Activated naive CD4-positive, alpha-beta T cell treated with anti-CD3 and anti-CD28 coated beads, Interleukin-2, amount 50 U/mL, for 16 hours (primary cell): Measurements from ENCODE around the gene DLG2.

ENCODE experiments used
- DNase-seq: peaks from one replicate; pipeline ENCODE4 v3.0.0-alpha.2; 2020

Gene DLG2

DNA sequence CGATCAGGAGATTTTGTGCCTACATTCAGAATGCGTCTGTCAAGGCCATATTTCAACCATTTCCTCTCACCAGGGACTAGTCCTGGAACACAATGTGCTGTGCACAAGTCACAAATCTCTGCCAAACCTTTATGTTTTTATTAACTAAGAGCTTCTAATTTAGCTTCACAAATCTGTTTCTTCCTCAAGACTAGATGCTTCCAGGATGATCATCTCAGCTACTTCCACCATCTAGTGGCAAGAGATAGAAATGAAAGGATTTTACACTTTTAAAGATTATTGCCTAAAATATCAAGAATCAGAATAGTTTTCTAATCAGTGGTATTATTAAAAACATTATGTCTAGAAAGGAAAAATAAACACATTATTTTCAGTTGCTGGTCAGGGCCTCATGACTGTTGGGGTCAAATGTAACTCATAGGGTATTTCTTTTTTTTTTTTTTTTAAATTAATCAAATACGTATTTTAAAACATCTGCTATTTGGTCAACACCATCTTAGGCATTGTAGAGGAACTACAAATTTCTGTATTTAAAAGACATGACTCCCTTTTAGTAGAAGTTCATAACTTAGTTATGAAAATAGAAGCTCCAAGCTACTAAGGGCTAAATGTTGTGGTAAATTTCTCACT is 1102.6 kb downstream of the DLG2 start:
- no peak for DNase-seq

DNA sequence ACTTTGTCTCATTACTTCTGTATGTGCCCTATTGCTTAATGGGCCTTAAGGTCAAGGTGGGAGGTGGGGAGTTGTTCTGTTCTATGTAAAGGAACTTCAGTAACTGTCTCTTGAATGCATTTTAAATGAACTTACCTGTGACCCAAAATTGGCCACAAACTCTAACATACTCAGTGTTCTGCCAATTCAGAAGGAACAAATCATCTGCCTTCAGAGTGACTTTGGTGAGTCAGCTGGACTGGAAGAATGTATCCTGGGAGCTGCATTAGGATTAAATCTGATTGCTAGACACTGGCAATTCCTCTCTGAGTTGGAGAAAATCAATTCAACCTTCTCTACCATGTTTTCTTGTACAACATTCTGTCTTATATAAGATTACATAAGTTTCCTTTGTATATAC is 1104.8 kb downstream of the DLG2 start:
- no peak for DNase-seq

DNA sequence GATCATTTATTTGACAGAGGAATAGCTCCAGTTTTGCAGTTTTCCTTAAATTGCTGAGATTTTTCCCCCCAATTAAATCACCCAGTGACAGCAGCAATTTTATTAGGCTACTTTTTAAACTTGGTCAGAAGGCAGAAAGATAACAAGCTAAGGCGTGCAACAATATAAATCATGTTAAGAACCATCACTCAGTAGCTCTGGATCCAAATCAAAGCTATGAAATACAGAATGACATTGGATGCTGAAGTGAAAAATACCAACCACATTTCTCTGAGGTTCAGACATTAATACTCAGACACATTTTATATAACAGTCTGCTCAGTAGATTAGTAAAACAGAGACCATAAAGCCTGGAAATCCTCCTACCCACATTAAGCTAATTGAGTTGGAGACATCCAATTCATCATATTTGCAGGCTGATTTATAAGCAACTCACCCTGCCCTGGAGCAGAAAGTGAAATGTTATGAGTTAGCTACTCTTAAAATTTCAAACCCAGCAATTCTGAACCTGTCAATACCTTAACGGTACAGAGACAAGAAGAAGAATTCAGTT is 1108.4 kb downstream of the DLG2 start:
- no peak for DNase-seq

DNA sequence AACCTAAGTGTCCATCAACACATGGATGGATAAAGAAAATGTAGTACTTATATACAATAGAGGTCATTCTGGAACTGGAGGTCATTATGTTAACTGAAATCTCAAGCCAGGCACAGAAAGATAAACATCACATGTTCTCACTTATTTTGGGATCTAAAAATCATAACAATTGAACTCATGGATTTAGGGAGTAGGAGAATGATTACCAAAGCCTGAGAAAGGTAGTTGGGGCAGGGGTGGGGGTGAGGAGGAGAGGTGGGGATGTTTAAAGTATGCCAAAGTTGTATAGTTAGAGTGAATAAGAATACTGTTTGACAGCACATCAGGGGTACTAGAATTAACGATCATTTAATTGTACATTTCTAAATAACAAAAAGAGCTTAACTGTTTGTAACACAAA is 1112.7 kb downstream of the DLG2 start:
- no peak for DNase-seq

DNA sequence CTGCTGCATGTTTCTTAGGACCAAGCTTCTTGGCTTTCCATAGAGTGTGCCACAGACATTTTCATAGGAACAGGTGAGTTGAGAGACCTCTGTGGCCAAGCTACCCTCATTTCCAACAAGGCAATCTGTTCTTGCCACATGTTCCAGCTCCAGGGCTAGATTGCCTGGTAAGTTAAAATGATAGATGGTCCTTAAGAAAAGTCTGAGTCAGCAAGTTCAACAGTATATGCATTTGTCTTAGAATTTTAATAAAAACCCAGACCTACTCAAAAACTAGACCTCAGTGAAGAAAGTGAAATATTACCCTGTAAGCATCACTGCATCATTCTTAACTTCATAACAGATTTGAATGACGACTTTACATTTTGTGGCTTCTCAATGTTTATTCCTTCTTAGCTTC is 1123.6 kb downstream of the DLG2 start:
- DNase-seq, result no peak

DNA sequence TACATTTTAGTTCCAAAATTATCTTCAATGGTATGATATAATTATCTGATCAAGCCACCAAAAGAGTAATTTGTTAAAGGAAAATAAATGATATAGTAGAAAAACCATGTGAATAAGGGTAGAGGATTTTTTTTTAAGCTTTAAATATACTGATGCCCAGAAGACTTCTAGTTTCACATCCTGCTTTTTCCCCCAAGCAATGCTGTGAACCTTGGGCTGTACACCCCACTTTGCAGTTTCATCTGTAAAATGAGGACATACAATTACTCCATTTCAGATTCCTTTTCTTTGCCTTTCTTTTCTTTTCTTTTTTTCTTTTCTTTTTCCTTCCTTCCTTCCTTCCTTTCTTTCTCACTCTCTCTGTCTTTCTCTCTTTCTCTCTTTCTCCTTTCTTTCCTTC is 1125.4 kb downstream of the DLG2 start:
- DNase-seq, result no peak

DNA sequence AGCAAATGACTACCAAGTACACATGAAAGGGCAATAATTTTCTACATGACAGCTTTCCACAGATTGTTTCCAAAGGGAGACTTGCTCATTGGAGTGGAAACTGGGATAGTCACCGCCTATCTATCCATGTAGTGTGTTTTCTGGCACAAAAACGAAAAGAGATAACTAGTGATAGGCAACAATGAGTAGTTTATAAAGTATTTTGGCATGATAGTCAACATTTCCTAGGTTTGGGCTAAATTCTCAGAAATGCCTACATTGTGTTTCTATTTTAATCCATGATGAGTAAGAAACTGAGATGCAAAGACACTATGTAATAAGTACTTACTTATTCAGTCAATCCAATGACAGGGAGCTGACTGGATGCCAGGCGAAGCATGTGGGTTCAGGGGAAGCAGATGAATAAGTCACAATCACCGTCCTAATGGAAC is 1129.1 kb downstream of the DLG2 start:
- DNase-seq, result no peak

DNA sequence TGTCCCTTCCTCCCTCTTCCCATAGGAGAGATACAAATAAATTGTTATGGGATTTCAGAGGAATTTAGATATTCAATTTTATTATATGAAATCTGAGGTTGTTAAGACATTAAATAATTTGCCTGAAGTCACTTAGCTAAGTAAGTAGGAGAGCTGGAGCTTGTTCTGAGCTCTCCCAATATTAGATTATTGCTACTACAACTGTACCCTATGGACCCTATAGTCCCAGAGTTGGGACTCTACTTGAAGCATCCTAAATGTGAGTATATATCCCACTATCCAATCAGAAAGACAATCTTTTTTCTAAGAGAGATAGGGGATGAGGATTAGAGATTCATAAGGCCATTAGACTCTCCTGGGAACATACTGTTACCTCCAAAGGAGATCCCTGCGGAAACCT is 1130.0 kb downstream of the DLG2 start:
- no peak for DNase-seq

DNA sequence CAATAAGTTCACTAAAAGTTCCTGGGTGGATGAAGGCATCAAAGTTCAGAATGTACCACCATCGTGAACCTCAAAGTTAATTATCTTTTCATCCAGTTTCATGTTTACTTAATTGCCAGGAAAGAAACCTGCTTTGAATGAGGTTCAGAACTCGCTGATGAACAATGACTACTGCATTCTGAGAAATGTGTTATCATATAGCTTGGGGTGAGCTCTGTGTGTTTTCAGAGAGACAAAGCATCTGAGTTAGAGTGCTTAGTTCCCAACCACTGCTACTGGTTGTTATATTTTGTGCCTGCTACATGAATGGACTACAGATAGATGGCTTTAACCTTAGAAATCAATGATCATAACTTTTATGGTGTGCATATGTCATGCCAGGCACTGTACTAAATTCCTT is 1131.0 kb downstream of the DLG2 start:
- no peak for DNase-seq

DNA sequence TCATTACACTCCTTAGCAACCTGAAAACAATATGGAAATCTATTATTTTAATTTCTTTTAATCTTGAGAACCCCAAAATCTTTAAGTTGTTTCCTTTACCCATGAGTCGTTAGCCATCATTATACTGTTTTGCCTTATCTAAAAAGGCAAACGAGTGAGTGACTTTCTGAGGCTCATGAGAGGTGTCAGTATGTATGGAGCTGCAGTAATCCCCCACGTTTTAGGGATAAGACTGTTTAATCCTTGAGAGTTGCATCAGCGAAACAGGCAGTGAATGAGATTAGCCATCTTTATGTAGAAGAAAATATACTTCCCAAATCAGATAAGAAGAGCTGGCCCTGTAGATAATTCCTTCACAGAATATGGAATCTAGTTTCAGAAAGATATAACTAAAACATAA is 1147.0 kb downstream of the DLG2 start:
- DNase-seq, result no peak

DNA sequence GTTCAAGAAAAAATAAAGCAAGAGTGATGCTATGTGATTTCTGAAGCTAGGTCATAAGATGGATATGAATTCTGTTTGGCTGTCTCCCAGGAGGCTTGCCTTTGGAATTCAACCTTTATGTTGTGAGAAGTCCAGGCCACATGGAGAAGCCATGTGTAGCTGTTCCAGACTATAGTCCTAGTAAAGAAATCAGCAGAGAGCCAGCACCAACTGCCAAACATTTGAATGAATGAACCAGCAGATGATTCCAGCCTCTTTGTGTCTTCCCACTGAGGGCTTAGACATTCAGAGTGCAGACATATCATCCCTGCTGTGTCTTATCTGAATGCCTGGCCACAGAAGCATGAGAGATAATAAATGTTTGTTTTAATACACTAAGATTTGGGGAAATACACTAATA is 1150.6 kb downstream of the DLG2 start:
- no peak for DNase-seq

DNA sequence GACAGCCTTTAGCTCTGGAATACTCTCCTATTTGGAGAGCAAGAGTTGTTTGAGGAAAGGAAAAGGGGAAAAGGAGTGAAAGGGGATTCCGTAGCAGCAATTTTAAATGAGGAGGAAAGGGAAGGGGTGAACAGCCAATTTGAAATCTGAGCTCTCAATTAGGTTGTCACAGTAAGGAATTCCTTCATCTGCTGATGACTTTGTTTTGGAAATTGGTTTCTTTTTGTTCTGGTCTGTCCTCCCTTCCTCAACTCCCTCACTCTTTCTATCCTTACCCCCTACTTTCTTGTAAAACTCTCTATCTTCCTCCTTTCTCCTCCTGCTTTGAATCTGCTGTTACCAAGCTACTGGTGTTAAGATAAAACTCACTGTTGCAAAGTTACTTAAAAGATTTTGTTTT is 1155.6 kb downstream of the DLG2 start:
- DNase-seq, result no peak

DNA sequence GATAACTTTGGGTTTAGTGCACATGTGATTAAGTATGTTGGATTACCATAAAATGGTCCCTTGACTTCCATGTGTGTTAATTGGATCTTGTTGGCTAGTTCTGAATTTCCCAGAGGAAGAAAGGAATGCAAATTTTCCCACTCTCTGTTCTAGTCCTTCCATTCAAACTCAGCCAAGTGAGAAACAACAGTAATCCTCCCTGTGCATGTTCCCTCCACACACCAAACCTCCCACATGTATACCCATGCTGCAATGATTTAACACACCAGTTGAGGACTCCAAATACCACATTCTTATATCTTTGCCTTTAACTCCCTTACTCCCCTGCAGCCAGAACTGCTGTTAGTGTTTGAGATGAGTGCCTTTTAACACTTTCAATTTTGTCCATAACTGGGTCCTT is 1158.9 kb downstream of the DLG2 start:
- DNase-seq, result no peak

DNA sequence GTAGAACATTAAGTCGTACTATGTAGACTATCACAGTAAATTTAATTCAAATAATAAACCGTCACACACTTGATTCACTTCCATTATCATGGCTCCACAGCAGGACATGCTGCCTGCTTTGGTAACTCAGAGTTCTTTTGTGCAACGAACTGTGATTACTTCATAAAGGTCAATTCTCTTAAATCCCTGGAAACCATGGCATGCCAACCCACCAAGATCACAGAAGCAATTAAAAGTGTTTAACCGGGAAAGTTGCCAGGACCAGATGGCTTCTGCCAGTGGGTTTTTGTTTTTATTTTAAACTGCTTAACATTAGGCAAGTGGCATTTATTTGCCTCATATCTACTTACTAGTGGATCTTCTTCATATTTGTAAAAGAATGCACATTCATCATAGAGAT is 1162.1 kb downstream of the DLG2 start:
- no peak for DNase-seq

DNA sequence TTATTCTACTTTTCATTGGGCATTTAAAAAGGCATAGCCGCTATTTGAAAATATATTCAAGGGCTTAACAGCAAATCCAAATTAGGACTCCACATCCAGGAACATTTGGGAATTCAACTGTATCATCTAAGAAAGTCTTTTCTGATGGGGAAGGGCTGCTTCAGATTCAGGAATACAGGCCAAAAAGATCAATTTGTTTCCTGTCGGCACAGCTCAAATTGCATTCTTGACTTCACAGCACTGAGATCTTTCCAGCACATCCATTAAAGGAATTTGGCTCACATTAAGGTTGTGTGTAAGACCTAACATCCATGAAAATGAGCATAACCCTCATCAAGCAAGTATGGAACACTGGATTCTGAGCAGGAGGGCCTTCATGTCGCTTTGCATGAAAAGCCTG is 1171.5 kb downstream of the DLG2 start:
- DNase-seq, result no peak

DNA sequence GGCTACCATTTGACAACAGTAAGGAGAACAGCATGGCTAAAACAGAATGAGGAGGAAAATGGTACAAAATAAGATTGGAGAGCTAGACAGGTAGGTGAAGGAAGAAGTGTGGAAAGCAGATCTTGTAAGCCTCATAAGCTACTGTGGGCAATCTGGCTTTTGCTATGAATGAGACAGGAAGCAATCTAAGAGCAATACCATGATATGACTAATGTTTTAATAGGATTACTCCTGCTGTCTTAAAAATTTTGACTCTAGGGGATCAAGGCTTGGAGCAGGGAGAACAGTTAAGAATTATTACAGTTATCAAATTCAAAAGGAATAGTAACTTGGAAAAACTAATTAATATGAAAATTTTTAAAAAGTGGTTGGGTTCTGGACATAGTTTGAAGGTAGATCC is 1174.9 kb downstream of the DLG2 start:
- DNase-seq, result no peak

DNA sequence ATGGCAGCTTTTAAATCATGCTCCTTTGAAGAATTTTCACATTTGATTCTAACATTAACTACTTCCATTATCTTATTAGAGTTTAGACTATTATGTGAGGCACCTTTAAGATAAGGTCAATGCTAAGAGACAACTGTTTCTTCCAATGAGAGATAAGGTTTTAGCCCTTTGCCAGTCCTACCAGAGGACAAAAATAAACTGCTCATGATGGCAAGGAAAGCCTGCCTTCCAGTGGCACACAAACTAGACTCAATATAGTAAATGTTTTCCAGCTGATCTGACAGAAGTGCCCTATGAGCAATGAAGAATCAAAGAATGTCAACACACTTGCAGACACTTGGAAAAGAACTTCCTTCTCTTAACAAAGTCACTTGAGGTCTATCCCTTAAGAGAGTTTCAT is 1188.6 kb downstream of the DLG2 start:
- DNase-seq, result no peak

DNA sequence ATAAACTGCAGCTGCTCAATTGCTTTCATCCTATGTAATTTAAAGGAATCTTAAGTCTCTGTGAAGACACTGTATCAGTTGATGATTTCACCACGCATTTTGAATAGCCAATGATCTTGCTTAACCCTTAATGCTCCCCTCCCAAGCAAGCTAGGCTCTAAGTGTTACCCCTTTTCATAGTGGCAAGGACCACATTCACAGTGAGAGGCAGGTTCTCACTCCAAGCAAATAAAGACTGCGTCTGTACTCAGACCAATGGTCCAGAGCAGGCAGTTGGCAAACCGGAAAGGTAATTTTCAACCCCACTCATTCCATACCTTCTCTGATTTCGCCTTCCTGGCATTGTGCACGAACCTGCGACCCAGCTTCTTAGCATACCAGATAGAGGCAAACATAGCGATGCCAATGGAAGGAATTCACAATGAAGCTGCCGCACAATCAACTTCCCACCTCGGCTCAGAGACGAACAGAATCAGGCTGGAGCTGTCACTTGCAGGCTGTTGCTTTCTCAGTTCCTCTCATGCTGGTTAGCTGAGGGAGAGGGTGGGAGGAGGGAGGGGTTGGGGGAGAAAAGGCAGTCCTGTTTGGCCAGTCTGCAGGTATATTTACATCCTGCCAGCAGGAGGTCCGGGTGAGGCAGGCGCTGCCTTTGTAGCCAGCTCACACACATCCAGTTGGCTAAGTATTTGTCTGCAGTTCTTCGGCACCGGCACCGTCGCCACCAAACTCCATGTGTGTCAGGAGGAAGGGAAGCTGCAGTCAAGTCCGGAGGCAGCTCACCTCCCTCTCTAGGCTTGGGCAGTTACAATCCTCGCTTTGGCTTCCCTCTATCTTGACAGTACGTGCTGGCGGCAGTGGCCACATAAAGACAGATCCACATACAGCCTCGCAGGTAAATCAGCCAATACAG is 1189.8 kb downstream of the DLG2 start:
- DNase-seq, result no peak

DNA sequence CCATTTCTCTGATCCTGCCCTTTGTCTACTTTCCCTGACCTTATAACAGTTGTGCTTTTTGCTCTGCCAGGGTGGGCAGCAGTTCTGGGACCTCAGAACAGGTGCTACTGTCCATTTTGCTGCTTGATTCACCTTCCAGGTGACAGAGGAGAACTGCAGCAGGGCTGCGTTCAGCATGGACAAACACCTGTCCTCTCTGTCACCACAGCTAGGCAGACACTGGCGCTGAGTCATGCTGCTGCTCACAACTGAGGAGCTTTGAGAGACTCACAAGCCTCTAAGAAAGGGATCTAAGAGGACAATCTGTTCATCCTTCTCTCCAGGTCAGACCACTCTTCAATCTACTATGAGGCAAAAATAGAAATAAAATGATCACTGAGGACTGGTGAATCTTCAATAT is 1196.5 kb downstream of the DLG2 start:
- no peak for DNase-seq

DNA sequence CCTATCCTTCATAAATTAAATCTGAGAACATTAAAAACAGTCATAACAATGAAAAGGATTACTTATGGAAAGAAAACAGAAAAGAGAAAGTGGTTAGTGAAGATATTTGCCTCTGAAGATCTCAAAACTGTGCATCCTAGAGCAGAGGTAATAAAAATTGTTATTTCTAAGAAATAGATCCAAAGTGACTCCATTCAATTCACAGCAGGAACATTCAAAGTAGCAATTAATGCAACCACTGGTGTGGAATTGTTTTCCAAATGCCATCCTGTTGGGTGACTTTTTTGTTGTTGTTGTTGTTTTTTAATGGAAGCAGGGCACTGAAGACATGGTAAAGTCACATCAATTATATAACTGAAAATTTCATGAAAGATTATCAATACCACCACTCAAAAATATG is 1201.5 kb downstream of the DLG2 start:
- no peak for DNase-seq

DNA sequence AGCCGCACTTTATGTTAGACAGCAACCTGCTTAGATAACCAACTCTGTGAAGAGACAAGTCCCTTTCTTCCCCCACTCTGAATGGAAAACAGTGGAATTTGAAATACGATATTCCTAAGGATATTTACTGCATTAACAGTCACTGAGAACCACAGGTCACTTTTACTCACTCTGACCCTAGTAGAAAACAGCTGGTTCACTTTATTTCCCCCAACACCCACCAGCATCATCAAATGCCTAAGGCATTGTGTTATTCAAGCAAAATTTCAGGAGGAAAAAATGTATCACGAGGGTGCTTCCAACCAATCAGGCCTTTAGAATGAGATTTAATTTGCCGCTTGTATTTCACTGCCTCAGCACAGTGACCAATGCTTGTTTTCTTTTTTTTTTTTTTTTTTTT is 1206.9 kb downstream of the DLG2 start:
- no peak for DNase-seq

DNA sequence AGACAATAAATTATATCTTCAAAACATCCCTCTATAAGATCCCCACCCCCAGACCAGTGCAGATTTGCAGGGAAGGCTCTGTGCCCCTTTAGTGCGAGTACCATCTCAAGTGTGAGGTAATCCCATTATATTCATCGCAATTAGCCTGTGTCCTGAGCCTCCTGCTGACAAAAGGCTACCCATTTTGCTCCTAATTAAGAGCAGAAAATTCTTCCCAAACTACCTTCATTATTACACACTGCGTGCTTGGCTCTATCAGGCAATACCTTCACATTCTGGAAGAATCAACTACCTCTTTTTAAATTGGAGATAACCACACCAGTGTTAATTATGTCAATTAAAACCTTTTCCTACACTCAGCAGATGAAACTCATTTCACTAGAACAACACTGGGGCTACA is 1207.5 kb downstream of the DLG2 start:
- DNase-seq, result no peak

DNA sequence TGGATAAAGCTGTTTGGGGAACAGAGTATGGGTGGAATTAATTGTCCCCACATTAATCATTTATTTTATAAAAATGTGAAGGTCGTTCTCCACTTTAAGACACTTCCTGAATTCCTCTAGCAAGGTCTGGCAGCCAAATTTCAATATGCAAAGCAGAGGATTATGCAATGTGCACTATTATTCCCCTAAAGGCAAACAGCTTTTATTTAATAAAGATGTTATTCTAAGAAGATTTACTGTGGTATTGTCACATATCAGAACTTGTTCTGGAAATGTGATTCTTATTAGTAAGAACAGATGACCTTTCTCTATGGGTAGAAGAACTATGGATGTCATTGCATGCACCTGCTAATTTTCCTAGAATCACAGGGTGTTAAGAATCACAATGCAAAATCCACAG is 1212.2 kb downstream of the DLG2 start:
- DNase-seq, result no peak

DNA sequence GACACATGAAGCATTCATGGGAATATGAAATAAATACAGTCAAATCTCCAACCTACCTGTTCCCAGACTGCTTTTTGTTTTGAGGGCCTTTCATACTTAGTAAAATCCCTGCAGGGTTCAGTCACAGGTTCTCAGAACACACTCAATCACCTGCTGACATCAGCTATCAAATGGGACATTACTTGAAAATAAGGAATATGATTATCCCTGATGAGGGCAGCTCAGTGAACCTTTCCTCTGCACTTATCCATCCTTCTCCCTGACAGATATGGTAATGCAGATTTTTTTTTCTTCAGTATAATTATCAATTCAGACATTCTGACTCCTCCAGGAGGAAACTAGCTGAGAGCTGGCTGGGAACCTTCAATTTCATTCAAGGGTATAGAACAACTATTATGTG is 1213.6 kb downstream of the DLG2 start:
- DNase-seq, result no peak
